ENCODE data around the gene MTMR3. TPM values are rescaled to one million over a fixed set of nuclear protein-coding genes. Genes with fewer than 3 reads are reported as not detected.

MTMR3 gene
- total RNA-seq, 1 experiment from 2014 or later = 27.0 TPM

DNA sequence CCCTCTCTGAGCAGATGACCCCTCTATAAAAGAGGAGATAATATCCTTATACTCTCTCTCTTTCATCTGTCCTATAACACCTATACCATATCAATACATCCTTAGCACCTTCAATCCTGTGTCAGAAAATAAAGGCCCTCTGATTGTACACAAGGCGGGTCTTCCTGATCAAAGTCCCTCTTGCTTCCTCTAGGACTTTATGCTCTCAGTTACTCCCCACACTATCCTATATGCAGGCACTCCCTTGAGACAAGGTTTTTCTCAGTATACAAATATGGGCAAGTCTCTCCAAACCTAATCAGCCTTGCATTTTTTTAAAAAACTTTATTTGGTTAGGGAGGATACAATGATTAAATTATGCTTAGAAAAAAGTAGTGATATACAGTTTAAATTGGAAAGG is 180.0 kb downstream of the MTMR3 start:
- no peaks in the 10 kb centered on the region for H4K20me1 ChIP-seq (ENCODE audit: insufficient read depth)
- no peak overlapping the region for H3K27ac ChIP-seq (ENCODE audit: low read depth, low read length)
- H3K4me1 ChIP-seq (ENCODE audit: control insufficient read depth in 1 of 2, insufficient read depth in 2 of 2, low read length in 2 of 2) = no peaks in the 10 kb centered on the region
- H3K36me3 ChIP-seq (ENCODE audit: control insufficient read depth in 1 of 2, insufficient read depth in 2 of 2, low read length in 2 of 2) = no peaks in the 10 kb centered on the region
- H2AFZ ChIP-seq (ENCODE audit: low read depth, low read length, poor library complexity, severe bottlenecking) = no peak overlapping the region
- POLR2A ChIA-PET = no interaction called here
- no peak overlapping the region for H3K4me3 ChIP-seq (replicated peaks in 1 of 2; ENCODE audit: low read depth in 1 of 2, low read length in 2 of 2)
- no peak overlapping the region for H3K4me2 ChIP-seq (ENCODE audit: low read length)
- ATAC-seq (no peak), DNase-seq (ENCODE audit: low read depth, low spot score) (no peak)
- no peaks in the 10 kb centered on the region for H3K9me3 ChIP-seq (ENCODE audit: control insufficient read depth in 1 of 2, insufficient read depth in 1 of 2, low read depth in 1 of 2, low read length in 2 of 2)
- no peak overlapping the region for H3K9ac ChIP-seq (ENCODE audit: low read length)
- CTCF ChIA-PET = no interaction called here
- intact Hi-C loops (cut with micrococcal nuclease) = no loop called here
- RAD21 ChIA-PET (ENCODE audit: low non-redundant PET in 1 of 2, low total read pairs in 2 of 2, uncharacterized antibody in 2 of 2, unreplicated experiment in 2 of 2) = no interaction called here
- no TSS peak for BruUV-seq (replicated peaks)
- no peaks in the 10 kb centered on the region for H3K27me3 ChIP-seq (ENCODE audit: insufficient read depth, low read length)
- H3K9me2 ChIP-seq (ENCODE audit: insufficient read depth) = no peaks in the 10 kb centered on the region
- TF ChIP-seq CTCF (IDR thresholded peaks at IDR 0.05 in 2 of 3, conservative IDR thresholded peaks at IDR 0.05 in 1 of 3; ENCODE audit: borderline replicate concordance in 1 of 3, insufficient read depth in 1 of 3, low read depth in 2 of 3, low read length in 2 of 3) = no peak
- no peak for TF ChIP-seq JUND (IDR thresholded peaks at IDR 0.05)
- TF ChIP-seq EGR1 (IDR thresholded peaks at IDR 0.05; ENCODE audit: low read depth) = no peak
- TF ChIP-seq SRF (IDR thresholded peaks at IDR 0.05; ENCODE audit: low read depth) = no peak
- TF ChIP-seq RAD21 (IDR thresholded peaks at IDR 0.05; ENCODE audit: low read depth) = no peak
- no peak for TF ChIP-seq SIN3A (IDR thresholded peaks at IDR 0.05; ENCODE audit: low read depth)
- TF ChIP-seq EZH2 (IDR thresholded peaks at IDR 0.05) = no peak
- TF ChIP-seq ZBTB33 (IDR thresholded peaks at IDR 0.05; ENCODE audit: extremely low read depth, insufficient replicate concordance, low read length) = no peak
- no peak for TF ChIP-seq YY1 (IDR thresholded peaks at IDR 0.05; ENCODE audit: extremely low read depth, insufficient replicate concordance, low read depth, low read length)
- no peak for TF ChIP-seq SP1 (IDR thresholded peaks at IDR 0.05; ENCODE audit: low read depth)
- TF ChIP-seq ZNF274 (IDR thresholded peaks at IDR 0.05; ENCODE audit: low read depth, low read length) = no peak
- TF ChIP-seq ZFX (IDR thresholded peaks at IDR 0.05) = no peak
- TF ChIP-seq ELF1 (IDR thresholded peaks at IDR 0.05; ENCODE audit: borderline replicate concordance, low read depth) = no peak
- TF ChIP-seq, protein P1, sequence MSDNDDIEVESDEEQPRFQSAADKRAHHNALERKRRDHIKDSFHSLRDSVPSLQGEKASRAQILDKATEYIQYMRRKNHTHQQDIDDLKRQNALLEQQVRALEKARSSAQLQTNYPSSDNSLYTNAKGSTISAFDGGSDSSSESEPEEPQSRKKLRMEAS (IDR thresholded peaks at IDR 0.05) = no peak
- TF ChIP-seq EZH2phosphoT487 (IDR thresholded peaks at IDR 0.05; ENCODE audit: borderline replicate concordance) = no peak
- no peak for TF ChIP-seq CEBPB (IDR thresholded peaks at IDR 0.05; ENCODE audit: low read depth)
- no peak for TF ChIP-seq TCF7L2 (IDR thresholded peaks at IDR 0.05; ENCODE audit: borderline replicate concordance, extremely low read depth, insufficient read depth, insufficient read length)
- TF ChIP-seq, protein P2, sequence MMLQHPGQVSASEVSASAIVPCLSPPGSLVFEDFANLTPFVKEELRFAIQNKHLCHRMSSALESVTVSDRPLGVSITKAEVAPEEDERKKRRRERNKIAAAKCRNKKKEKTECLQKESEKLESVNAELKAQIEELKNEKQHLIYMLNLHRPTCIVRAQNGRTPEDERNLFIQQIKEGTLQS (IDR thresholded peaks at IDR 0.05) = no peak
- TF ChIP-seq FOSL1 (IDR thresholded peaks at IDR 0.05; ENCODE audit: low read depth) = no peak
- H3K79me2 ChIP-seq (ENCODE audit: insufficient read depth, low read length) = no peaks in the 10 kb centered on the region

Data from HCT116 (cell line).